ENCODE data around the gene VPS41.

The VPS41 gene

DNA sequence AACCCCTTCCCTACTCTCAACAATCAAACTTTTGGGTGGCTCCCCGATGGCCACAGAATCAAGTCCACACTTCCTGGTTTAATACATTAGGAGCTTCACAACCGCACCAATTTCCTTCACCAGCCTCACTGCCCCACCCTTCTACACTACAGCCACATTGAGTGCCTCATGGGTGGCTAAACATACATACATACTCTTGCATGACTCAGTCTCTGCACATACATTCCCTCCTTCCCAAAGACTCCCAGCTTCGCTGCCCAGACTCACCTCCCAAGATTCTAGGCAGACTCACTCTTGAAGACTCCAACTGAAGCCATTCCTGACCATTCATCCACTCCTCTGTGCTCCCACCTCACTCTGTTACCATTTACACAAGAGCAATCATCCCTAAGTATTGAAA is 15.9 kb downstream of the VPS41 start (continued):
- no peak for TF ChIP-seq TSHZ1 (tag by site-specific recombination; IDR thresholded peaks at IDR 0.05; ENCODE audit: borderline replicate concordance)
- TF ChIP-seq ZNF660 (tag by site-specific recombination; IDR thresholded peaks at IDR 0.05), result no peak
- TF ChIP-seq HOXD13 (CRISPR knock-in tag; IDR thresholded peaks at IDR 0.05; ENCODE audit: borderline replicate concordance), result no peak

DNA sequence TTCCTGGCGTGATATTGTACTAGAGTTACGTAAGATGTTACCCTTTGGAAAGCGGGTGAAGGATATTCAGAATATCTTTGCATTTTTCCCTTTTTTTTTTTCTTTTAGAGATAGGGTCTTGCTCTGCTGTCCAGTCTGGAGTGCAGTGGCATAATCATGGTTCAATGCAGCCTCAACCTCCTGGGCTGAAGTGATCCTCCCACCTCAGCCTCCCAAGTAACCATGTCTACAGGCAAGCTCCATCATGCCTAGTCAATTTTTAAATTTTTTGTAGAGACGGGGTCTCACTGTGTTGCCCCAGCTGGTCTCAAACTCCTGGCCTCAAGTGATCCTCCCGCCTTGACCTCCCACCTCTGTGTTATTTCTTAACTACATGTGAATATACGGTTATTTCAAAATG is 18.4 kb downstream of the VPS41 start:
- no peak for TF ChIP-seq ZNF610 (tag by site-specific recombination; IDR thresholded peaks at IDR 0.05; ENCODE audit: borderline replicate concordance)
- TF ChIP-seq ZSCAN30 (tag by site-specific recombination; IDR thresholded peaks at IDR 0.05), result no peak
- TF ChIP-seq ZNF121 (tag by site-specific recombination; IDR thresholded peaks at IDR 0.05), result peak; percentile 79; the same call in 1 of the 2 replicates
- CTCF ChIA-PET, result interaction anchor here (0.6 kb wide), 1 partner anchor 12 kb away, joined by 3 read pairs; no protein-coding TSS in a partner anchor
- no peak overlapping the region for H3K4me3 ChIP-seq (ENCODE audit: low read depth, low read length)
- H3K27ac ChIP-seq (ENCODE audit: extremely low read depth, low read depth, low read length), result no peak overlapping the region
- H3K4me1 ChIP-seq (ENCODE audit: control insufficient read depth, insufficient read depth, low read length), result no peaks in the 10 kb centered on the region
- peaks cover 0 to under 1% of the 10 kb centered on the region in 2 experiments; a peak in 1 of 3 replicates for H3K36me3 ChIP-seq (ENCODE audit: control insufficient read depth in 2 of 2, insufficient read depth in 1 of 2, low read length in 2 of 2)
- no peaks in the 10 kb centered on the region for H3K9me3 ChIP-seq (ENCODE audit: control insufficient read depth, insufficient read depth, low read depth, low read length)
- POLR2A ChIA-PET, result no interaction called here

- POLR2A ChIA-PET, result no interaction called here
- CTCF ChIA-PET, result no interaction called here
Measured at GRCh38 chr7:38889872-38890432, 19.0 kb downstream of the VPS41 start.

GRCh38 chr7:38889079-38889478 is 19.9 kb downstream of the VPS41 start:
- H3K36me3 ChIP-seq (ENCODE audit: control insufficient read depth in 2 of 2, insufficient read depth in 1 of 2, low read length in 2 of 2), result no peaks in the 10 kb centered on the region
- H3K4me1 ChIP-seq (ENCODE audit: control insufficient read depth, insufficient read depth, low read length), result no peaks in the 10 kb centered on the region
- ChIA-PET POLR2A (no interaction called here), CTCF (interaction anchor here (0.6 to 0.7 kb wide), 2 partner anchors 233 to 684 kb away, joined by 3 to 4 read pairs; no protein-coding TSS in a partner anchor)
- H3K4me3 ChIP-seq (ENCODE audit: low read depth, low read length), result no peak overlapping the region
- no peaks in the 10 kb centered on the region for H3K9me3 ChIP-seq (ENCODE audit: control insufficient read depth, insufficient read depth, low read depth, low read length)
- no peak overlapping the region for H3K27ac ChIP-seq (ENCODE audit: extremely low read depth, low read depth, low read length)
- TF ChIP-seq, protein P1, sequence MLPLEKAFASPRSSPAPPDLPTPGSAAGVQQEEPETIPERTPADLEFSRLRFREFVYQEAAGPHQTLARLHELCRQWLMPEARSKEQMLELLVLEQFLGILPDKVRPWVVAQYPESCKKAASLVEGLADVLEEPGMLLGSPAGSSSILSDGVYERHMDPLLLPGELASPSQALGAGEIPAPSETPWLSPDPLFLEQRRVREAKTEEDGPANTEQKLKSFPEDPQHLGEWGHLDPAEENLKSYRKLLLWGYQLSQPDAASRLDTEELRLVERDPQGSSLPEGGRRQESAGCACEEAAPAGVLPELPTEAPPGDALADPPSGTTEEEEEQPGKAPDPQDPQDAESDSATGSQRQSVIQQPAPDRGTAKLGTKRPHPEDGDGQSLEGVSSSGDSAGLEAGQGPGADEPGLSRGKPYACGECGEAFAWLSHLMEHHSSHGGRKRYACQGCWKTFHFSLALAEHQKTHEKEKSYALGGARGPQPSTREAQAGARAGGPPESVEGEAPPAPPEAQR (tag by site-specific recombination; IDR thresholded peaks at IDR 0.05), result no peak
- TF ChIP-seq ZNF354C (tag by site-specific recombination; IDR thresholded peaks at IDR 0.05; ENCODE audit: borderline replicate concordance, low read depth) (no peak), ZNF311 (tag by site-specific recombination; IDR thresholded peaks at IDR 0.05; ENCODE audit: borderline replicate concordance) (no peak), ZNF558 (tag by site-specific recombination; IDR thresholded peaks at IDR 0.05) (peak; percentile 98)
- TF ChIP-seq, protein P2, sequence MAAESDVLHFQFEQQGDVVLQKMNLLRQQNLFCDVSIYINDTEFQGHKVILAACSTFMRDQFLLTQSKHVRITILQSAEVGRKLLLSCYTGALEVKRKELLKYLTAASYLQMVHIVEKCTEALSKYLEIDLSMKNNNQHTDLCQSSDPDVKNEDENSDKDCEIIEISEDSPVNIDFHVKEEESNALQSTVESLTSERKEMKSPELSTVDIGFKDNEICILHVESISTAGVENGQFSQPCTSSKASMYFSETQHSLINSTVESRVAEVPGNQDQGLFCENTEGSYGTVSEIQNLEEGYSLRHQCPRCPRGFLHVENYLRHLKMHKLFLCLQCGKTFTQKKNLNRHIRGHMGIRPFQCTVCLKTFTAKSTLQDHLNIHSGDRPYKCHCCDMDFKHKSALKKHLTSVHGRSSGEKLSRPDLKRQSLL (tag by site-specific recombination; IDR thresholded peaks at IDR 0.05), result no peak
- TF ChIP-seq, protein P3, sequence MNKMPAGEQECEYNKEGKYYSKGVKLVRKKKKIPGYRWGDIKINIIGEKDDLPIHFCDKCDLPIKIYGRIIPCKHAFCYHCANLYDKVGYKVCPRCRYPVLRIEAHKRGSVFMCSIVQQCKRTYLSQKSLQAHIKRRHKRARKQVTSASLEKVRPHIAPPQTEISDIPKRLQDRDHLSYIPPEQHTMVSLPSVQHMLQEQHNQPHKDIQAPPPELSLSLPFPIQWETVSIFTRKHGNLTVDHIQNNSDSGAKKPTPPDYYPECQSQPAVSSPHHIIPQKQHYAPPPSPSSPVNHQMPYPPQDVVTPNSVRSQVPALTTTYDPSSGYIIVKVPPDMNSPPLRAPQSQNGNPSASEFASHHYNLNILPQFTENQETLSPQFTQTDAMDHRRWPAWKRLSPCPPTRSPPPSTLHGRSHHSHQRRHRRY (tag by site-specific recombination; IDR thresholded peaks at IDR 0.05), result no peak

More at GRCh38 chr7:38889872-38890432, 19.0 kb downstream of the VPS41 start:
- Histone ChIP-seq H3K4me3 (ENCODE audit: low read depth, low read length) (no peak overlapping the region), H3K27ac (ENCODE audit: extremely low read depth, low read depth, low read length) (no peak overlapping the region), H3K4me1 (ENCODE audit: control insufficient read depth, insufficient read depth, low read length) (no peaks in the 10 kb centered on the region), H3K36me3 (ENCODE audit: control insufficient read depth in 2 of 2, insufficient read depth in 1 of 2, low read length in 2 of 2) (no peaks in the 10 kb centered on the region), H3K9me3 (ENCODE audit: control insufficient read depth, insufficient read depth, low read depth, low read length) (no peaks in the 10 kb centered on the region)
- TF ChIP-seq GLI4 (tag by site-specific recombination; IDR thresholded peaks at IDR 0.05), result no peak
- no peak for TF ChIP-seq KLF9 (tag by site-specific recombination; IDR thresholded peaks at IDR 0.05; ENCODE audit: low read depth)
- TF ChIP-seq ZNF214 (tag by site-specific recombination; IDR thresholded peaks at IDR 0.05; ENCODE audit: borderline replicate concordance), result no peak
- no peak for TF ChIP-seq KLF1 (tag by site-specific recombination; IDR thresholded peaks at IDR 0.05)
- no peak for TF ChIP-seq IKZF3 (tag by site-specific recombination; IDR thresholded peaks at IDR 0.05)
- TF ChIP-seq ZNF658 (tag by site-specific recombination; IDR thresholded peaks at IDR 0.05), result no peak
- no peak for TF ChIP-seq ZFHX2 (tag by site-specific recombination; conservative IDR thresholded peaks at IDR 0.05)
- TF ChIP-seq ZNF433 (tag by site-specific recombination; IDR thresholded peaks at IDR 0.05; ENCODE audit: low read depth), result no peak
- no peak for TF ChIP-seq SP7 (tag by site-specific recombination; IDR thresholded peaks at IDR 0.05)
- no peak for TF ChIP-seq SETDB1 (IDR thresholded peaks at IDR 0.05; ENCODE audit: insufficient read length, low read length)
- TF ChIP-seq ZNF521 (tag by site-specific recombination; IDR thresholded peaks at IDR 0.05), result no peak
- no peak for TF ChIP-seq ZNF140 (tag by site-specific recombination; IDR thresholded peaks at IDR 0.05)

All from HEK293 (cell line).